ENCODE results near the gene TP53I13.

Gene TP53I13

DNA sequence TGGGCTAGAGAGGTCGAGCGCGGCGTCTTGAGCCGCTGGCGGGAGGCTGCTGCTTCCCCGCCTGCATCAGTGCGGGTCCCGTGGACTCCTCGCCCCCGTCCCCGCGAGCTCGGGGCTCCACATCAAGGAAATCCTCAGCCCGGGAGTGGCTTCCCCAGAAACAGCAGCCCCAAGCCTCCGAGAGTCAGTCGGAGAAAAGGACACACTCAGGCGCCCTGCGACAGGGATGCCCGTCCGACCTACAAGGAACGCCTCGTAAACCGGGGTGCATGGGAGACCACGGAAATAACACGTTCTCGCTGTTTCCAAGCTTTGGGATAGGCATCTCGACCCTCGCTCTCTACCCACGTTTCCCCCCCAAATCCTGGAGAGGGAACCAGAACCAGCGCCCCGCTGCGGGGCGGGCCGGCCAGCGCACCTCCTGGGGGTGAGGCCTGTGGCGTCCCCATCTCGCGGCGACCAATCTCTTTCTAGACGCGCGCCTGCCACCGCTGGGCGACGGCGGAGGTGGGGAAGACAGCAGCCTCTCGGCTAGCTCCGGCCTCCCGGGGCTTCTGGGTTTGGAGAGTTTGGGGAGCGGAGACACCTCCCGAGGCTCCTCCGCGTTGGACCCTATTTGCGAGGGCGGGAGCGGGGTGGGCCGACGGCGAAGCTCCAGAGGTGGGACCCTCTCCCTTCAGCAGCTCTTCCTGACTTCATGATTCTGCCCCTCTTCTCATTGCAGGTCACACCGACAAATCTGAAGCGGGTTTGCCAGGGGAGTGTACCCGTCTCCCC lies 759 bp upstream of the TP53I13 start:
- peak; percentile 54 to 84 (median 71) for DNase-seq

- DNase-seq, result peak in 2 of 4 experiments; percentile 21 to 27
These were observed 897 bp downstream of the TP53I13 start for GRCh38 chr17:29569245-29569950.

- no peak for DNase-seq
These were observed 2.0 kb downstream of the TP53I13 start for GRCh38 chr17:29570521-29570920.

DNA sequence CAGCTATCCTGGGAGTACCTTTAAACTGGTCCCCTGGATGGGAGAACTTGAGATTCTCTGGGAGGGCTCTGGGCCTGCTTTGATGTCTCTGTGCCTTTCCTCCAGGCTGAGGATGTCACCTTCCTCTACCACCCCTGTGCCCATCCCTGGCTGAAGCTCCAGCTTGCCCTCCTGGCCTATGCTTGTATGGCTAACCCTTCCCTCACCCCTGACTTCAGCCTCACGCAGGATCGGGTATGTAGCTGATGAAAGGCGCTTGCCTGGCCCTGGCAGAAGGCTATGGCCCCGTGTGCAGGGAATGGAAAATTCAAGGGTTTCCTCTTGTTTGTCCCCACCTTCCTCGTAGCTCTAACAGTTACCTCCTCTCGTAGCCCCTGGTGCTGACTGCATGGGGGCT lies 3.0 kb downstream of the TP53I13 start:
- no peak for DNase-seq

DNA sequence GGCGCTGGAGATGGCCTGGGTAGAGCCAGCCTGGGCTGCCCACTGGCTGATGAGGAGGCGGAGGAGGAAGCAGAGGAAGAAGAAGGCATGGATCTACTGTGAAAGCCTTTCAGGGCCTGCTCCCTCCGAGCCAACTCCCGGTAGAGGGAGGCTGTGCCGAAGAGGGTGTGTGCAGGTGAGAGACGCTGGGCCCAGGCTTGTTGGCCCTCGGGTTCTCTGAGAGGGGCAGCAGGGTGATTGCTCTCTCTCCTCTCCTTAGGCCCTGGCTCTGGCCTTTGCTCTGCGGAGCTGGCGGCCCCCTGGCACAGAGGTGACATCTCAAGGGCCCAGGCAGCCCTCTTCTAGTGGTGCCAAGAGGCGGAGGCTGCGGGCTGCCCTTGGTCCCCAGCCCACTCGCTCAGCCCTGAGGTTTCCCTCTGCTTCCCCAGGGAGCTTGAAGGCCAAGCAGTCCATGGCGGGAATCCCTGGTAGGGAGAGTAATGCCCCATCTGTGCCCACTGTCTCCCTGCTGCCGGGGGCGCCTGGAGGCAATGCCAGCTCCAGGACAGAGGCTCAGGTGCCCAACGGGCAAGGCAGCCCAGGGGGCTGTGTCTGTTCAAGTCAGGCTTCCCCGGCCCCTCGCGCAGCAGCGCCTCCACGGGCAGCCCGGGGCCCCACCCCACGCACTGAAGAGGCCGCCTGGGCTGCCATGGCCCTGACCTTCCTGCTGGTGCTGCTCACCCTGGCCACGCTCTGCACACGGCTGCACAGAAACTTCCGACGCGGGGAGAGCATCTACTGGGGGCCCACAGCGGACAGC lies 3.6 kb downstream of the TP53I13 start:
- DNase-seq, result peak; percentile 10 to 46 (median 26)

GRCh38 chr17:29572691-29573557 lies 4.4 kb downstream of the TP53I13 start:
- DNase-seq, result peak; percentile 81 to 91 (median 86)

DNA sequence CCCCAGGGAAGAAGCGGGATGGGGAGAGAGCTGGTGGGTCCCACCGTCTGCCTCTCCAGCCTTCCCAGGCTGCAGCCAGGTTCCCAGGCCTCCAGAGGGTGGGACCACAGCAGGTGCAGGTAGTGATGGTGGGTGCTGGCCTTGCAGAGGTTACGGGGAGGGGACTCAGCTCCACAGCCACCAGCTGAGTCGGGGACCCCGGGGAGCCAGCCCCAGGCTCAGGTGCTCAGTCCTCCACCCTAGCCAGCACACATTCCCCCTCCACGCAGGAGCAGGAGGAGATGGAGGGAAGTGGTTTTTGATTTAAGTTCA lies 5.0 kb downstream of the TP53I13 start:
- DNase-seq, result no peak

GRCh38 chr17:29573871-29574731 lies 5.6 kb downstream of the TP53I13 start:
- no peak for DNase-seq

DNA sequence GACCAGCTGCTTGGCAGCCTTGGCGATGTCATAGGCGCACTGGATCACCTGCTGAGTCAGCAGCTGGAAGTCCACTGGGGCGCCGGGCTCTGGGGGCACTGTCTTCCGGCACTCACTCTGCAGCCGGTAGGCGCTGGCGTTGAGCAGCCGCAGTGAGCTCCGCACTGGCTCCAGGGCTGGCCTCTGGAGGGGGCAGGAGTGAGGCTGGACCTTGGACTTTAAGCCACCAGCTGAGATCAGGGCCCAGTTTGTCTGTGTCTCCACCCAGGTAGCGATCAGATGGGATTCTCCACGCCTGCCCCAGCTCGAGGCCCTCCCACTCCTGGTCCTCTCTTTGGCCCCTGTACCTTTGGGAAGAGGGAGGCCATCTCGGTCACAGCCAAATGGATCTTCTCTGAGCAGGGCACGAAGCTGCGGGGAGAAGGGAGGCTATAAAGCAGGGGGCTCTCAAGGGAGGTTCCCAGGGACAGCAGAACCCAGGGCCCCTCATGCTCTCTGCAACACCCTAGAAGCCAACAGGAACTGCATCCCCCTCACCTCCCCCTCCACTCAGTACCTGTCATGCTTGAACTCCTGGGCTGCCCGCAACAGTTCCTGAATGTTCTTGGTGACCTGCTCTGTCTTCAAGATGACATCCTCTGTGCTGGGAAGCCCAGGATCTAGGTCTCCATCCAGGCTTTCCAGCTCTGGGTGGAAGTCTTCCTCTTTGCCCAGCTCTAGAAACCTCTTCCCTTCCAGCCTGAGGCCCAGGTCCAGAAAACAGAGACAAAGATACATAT lies 6.4 kb downstream of the TP53I13 start:
- DNase-seq, result no peak

- DNase-seq, result no peak
These were observed 7.2 kb downstream of the TP53I13 start for GRCh38 chr17:29575511-29576213.

- DNase-seq, result no peak
These were observed 7.9 kb downstream of the TP53I13 start for GRCh38 chr17:29576214-29577000.

DNA sequence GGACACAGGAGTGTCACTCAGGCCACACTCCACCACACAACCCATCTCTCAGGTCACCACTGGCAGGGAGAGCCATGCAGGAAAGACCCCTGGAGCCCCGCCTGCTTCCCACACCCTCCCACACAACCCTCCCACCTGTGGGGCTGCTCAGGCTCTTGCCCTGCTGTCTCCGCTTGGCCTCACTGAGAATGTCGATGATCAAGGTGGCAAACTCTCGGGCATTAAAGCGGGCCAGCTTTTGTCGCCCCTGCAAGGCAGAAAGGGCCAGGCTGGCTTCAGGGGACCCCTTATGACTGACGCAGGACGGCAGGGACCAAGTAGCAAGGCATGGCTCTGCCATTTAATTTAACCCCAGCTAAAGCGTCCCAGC lies 8.5 kb downstream of the TP53I13 start:
- no peak for DNase-seq

DNA sequence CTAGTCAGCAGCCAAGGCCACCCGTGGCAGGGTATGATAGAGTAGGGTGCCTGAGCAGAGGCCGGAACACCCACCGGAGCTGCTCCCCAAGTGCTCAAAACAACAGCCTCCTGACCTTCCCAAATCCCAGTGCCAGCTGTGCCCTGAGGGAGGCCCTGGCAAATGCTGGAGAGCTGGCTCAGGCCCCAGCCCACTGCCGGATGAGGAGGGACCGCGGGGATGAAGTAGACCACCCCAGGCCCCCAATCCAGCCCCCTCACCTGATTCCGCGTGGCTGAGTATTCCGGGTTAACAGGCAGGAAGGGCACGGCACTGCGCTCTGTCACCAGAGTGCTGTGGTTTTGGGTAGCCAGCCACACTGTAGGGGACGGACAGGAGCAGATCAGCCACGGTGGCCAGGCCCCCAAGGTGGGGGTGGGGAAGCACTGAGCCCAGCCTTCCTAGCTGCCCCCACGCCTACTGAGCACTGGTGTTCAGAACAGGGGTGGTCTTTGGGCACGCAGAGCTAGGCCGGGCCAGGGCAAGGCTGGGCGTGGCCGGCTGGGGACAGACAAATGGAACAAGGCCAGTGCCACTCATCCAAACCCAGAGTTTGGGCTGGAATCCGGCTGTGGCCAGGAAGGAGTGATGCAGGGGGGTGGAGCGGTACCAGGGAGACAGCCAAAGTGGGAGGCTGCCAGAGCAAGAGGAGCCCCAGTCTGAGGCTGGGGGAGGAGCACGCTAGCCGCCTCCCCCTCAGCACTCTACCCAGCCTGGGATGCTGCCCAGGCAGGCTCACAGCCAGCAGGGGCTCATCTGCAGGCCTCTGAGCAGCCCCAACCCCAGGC lies 9.1 kb downstream of the TP53I13 start:
- no peak for DNase-seq

- DNase-seq, result no peak
These were observed 10.4 kb downstream of the TP53I13 start for GRCh38 chr17:29578626-29579485.

GRCh38 chr17:29579866-29580771 lies 11.6 kb downstream of the TP53I13 start:
- DNase-seq, result peak; percentile 91 to 93 (median 92)

Measured in suppressor macrophage (primary cell).